Adipocyte (in vitro differentiated cells): ENCODE results near the gene ZNF200.
"Not testable (repeated sequence)": the region's sequence is repeated elsewhere in the genome, so short reads cannot be mapped to it uniquely, and the experiment has no call there.

Source experiments
- DNase-seq: peaks from one replicate; pipeline ENCODE4 v3.0.0-alpha.2; 2015; ENCODE audit warnings: low read depth
- H3K27me3 ChIP-seq: replicated peaks from 2 replicates; pipeline ENCODE4 v1.7.0; 2013; ENCODE audit warnings: mild to moderate bottlenecking, low read length, moderate library complexity; ENCODE audit not compliant: control insufficient read depth, insufficient read depth
- H3K36me3 ChIP-seq: 2 replicates; pipeline ENCODE4 v1.7.0; 2013; ENCODE audit warnings: low read length, mild to moderate bottlenecking, moderate library complexity; ENCODE audit not compliant: control insufficient read depth, insufficient read depth, severe bottlenecking
- H3K4me1 ChIP-seq: 2 replicates; pipeline ENCODE4 v1.7.0; 2013; ENCODE audit warnings: mild to moderate bottlenecking, low read length, moderate library complexity; ENCODE audit not compliant: control insufficient read depth, insufficient read depth
- H3K4me3 ChIP-seq: 2 replicates; pipeline ENCODE4 v1.7.0; 2013; ENCODE audit warnings: mild to moderate bottlenecking, low read length, moderate library complexity
- H3K9ac ChIP-seq: 2 replicates; pipeline ENCODE4 v1.7.0; 2013; ENCODE audit warnings: mild to moderate bottlenecking, low read length, moderate library complexity
- H3K9me3 ChIP-seq: 2 replicates; pipeline ENCODE4 v1.7.0; 2013; ENCODE audit warnings: mild to moderate bottlenecking, low read length, moderate library complexity; ENCODE audit not compliant: control insufficient read depth

ZNF200 gene

DNA sequence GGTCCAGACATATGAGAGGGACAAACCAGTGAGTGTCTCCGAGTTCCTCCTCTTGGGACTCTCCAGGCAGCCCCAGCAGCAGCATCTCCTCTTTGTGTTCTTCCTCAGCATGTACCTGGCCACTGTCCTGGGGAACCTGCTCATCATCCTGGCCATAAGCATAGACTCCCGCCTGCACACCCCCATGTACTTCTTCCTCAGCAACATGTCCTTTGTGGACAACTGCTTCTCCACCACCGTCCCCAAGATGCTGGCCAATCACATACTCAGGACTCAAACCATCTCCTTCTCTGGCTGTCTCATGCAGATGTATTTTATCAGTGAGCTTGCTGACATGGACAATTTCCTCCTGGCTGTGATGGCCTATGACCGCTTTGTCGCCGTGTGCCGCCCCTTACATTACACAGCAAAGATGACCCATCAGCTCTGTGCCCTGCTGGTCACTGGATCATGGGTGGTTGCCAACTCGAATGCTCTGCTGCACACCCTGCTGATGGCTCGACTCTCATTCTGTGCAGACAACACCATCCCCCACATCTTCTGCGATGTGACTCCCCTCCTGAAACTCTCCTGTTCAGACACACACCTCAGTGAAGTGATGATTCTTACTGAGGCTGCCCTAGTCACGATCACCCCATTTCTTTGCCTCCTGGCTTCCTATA, 19.2 kb downstream of the ZNF200 start:
- no peak overlapping the region for H3K9ac ChIP-seq
- DNase-seq, result no peak
- H3K4me3 ChIP-seq, result no peak overlapping the region
- H3K9me3 ChIP-seq, result peaks cover 6% of the 10 kb centered on the region
- no peaks in the 10 kb centered on the region for H3K27me3 ChIP-seq
- no peaks in the 10 kb centered on the region for H3K4me1 ChIP-seq
- H3K36me3 ChIP-seq, result no peaks in the 10 kb centered on the region

GRCh38 chr16:3214904-3215600, 19.9 kb downstream of the ZNF200 start:
- no peaks in the 10 kb centered on the region for H3K36me3 ChIP-seq
- H3K9ac ChIP-seq, result no peak overlapping the region
- no peak overlapping the region for H3K4me3 ChIP-seq
- H3K4me1 ChIP-seq, result no peaks in the 10 kb centered on the region
- H3K9me3 ChIP-seq, result peaks cover 4% of the 10 kb centered on the region
- no peaks in the 10 kb centered on the region for H3K27me3 ChIP-seq
- no peak for DNase-seq

DNA sequence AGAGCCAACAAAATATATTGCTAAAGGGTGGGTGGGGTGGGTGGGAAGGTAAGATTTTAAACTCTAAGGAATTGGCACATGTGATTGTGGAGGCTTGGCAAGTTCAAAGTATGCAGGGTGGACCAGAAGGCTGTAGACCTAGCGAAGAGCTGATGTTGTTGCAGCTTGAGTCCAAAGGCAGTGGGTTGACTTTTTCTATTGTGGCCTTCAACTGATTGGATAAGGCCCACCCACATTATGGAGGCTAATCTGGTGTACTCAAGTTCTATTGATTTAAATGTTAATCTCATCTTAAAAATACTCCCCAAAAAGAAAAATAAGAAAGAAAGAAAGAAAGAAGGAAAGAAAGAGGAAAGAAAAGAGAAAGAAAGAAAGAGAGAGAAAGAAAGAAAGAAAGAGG, 22.4 kb downstream of the ZNF200 start:
- no peaks in the 10 kb centered on the region for H3K36me3 ChIP-seq
- no peak overlapping the region for H3K4me3 ChIP-seq
- H3K27me3 ChIP-seq, result no peaks in the 10 kb centered on the region
- H3K4me1 ChIP-seq, result no peaks in the 10 kb centered on the region
- no peak for DNase-seq
- H3K9me3 ChIP-seq, result peaks cover under 1% of the 10 kb centered on the region
- H3K9ac ChIP-seq, result no peak overlapping the region

DNA sequence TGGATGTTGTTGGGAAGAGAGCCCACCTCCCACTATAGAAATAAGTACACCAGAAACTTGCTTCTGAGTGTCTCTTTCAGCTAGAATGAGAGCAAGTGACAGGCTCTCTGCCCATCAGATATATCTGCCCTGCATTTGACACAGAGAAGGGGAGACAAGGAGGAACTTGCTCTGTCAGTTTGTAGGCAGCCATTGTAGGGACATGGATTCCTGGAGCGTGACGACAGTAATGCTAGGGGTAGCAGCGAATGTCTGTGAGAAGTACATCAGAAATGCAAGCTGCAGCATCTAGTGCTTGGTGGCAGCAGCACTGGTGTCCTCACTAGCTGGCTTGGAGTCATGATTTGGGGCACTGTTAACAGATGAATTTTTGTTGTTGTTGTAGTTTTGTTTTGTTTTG, 23.0 kb downstream of the ZNF200 start:
- H3K4me1 ChIP-seq, result no peaks in the 10 kb centered on the region
- no peaks in the 10 kb centered on the region for H3K36me3 ChIP-seq
- H3K9ac ChIP-seq, result no peak overlapping the region
- H3K27me3 ChIP-seq, result no peaks in the 10 kb centered on the region
- H3K9me3 ChIP-seq, result no peaks in the 10 kb centered on the region
- no peak for DNase-seq
- H3K4me3 ChIP-seq, result no peak overlapping the region

GRCh38 chr16:3207086-3207953, 27.6 kb downstream of the ZNF200 start:
- Histone ChIP-seq H3K4me1 (no peaks in the 10 kb centered on the region), H3K27me3 (no peaks in the 10 kb centered on the region), H3K9me3 (peaks cover 10% of the 10 kb centered on the region), H3K36me3 (no peaks in the 10 kb centered on the region), H3K9ac (no peak overlapping the region), H3K4me3 (no peak overlapping the region)
- no peak for DNase-seq

DNA sequence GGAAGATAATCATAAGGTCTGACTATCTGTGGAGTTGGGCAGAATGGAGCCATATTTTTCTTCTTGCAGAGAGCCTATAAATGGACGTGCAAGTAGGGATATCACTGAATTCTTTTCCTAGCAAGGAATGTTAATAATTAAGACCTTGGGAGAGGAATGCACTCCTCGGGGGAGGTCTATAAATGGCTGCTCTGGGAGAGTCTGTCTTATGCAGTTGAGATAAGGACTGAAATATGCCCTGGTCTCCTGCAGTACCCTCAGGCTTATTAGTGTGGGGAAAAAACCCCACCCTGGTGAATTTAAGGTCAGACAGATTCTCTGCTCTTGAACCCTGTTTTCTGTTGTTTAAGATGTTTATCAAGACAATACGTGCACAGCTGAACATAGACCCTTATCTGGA, 29.0 kb downstream of the ZNF200 start:
- not testable (repeated sequence) for DNase-seq, H3K27me3 ChIP-seq, H3K4me1 ChIP-seq, H3K36me3 ChIP-seq, H3K9ac ChIP-seq, H3K4me3 ChIP-seq
- peaks cover 12% of the 10 kb centered on the region for H3K9me3 ChIP-seq

DNA sequence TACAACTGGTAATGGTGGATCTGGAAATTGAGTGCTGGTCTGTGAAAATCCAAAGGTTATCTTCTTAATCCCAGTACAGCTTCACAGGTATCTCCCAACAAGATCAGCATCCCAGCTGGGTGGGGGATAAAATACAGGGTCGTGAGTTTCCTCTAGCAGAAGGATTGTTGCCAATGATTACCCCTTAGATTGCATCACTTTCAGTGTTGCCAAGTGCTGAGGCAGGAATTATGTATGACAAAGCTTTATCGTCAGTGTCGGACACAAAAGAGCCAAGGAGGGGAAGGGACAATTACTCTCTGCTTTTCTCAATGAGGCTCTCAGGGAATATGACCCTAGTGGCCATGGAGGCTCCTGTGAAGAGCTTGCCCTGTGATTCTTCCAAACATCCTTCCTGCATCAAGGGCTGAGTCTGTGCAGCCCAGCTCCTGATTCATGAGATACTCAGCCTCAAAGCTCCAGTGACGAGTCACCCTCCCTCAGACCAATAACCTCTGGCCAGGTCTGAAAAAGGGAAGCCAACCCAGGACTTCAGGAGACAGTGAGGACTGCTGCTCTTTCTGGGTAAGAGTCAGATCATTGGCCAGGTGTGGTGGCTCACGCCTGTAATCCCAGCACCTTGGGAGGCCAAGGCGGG, 31.9 kb downstream of the ZNF200 start:
- Histone ChIP-seq H3K4me3 (no peak overlapping the region), H3K36me3 (no peaks in the 10 kb centered on the region), H3K4me1 (no peaks in the 10 kb centered on the region), H3K9ac (no peak overlapping the region), H3K27me3 (peaks cover 15% of the 10 kb centered on the region), H3K9me3 (peaks cover 17% of the 10 kb centered on the region)
- DNase-seq, result no peak

DNA sequence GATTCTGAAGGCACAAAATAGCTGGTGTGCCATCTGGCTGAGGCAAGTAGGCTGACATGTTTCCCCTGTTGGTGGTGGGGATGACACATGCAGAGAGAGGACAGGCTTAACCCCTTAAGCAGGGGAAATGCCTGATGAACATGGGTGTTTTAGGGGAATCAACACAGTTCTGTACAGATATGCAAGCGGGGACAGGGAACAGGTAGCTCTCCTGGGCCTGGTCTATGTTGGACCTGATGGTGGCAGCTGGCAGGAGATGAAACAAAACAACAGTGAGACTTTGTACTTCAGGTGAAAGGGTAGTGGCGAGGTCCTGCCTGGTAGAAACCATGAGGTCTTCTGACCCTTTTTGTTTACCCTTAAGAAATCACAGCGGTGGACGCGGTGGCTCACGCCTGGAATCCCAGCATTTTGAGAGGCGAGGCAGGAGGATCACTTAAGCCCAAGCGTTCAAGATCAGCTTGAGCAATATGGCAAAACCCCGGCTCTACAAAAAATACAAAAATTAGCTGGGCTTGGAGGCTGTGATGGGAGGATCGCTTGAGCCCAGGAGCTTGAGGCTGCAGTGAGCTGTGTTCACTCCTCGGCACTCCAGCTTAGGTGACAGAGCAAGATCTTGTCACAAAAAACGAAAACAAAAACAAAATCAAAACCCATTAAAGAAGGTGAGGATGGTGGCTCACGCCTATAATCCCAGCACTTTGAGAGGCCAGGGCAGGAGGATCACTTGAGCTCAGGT, 36.5 kb downstream of the ZNF200 start:
- H3K4me1 ChIP-seq, result peaks cover 10% of the 10 kb centered on the region
- H3K36me3 ChIP-seq, result no peaks in the 10 kb centered on the region
- peaks cover 22% of the 10 kb centered on the region for H3K27me3 ChIP-seq
- no peak for DNase-seq
- H3K9me3 ChIP-seq, result peaks cover 7% of the 10 kb centered on the region
- no peak overlapping the region for H3K9ac ChIP-seq
- no peak overlapping the region for H3K4me3 ChIP-seq

DNA sequence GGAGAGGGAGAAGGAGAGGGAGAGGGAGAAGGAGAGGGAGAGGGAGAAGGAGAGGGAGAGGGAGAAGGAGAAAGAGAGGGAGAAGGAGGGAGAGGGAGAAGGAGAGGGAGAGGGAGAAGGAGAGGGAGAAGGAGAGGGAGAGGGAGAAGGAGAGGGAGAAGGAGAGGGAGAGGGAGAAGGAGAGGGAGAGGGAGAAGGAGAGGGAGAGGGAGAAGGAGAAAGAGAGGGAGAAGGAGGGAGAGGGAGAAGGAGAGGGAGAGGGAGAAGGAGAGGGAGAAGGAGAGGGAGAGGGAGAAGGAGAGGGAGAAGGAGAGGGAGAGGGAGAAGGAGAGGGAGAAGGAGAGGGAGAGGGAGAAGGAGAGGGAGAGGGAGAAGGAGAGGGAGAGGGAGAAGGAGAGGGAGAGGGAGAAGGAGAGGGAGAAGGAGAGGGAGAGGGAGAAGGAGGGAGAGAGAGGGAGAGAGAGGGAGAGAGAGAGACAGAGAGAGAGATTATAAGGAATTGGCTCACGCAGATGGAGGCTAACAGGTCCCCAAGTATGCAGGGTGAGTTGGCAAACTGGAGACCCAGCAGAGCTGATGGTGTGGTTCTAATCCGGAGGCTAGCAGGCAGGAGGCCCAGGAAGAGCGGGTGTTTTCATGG, 37.1 kb downstream of the ZNF200 start:
- not testable (repeated sequence) for H3K36me3 ChIP-seq, H3K4me3 ChIP-seq, H3K4me1 ChIP-seq, H3K9ac ChIP-seq, H3K9me3 ChIP-seq, DNase-seq
- H3K27me3 ChIP-seq, result peaks cover 26% of the 10 kb centered on the region

DNA sequence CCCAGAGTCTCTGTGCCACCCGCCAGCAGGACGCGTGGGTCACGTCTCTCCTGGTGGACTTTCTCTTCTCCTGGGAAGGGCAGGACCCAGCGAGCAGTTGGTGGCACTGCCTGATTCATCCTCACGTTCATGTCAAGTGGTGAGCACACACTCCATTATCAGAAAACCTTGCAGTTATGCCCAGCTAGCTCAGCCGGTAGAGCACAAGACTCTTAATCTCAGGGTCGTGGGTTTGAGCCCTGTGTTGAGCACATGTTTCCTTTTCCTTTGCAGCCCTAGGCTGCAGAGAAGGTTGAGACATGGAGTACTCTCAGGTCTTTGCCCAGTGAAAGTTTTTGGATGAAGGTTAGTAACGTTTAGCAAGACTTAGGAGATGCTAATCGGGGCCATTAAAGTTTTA, 39.0 kb downstream of the ZNF200 start:
- no peak overlapping the region for H3K9ac ChIP-seq
- H3K4me1 ChIP-seq, result peaks cover 12% of the 10 kb centered on the region
- no peaks in the 10 kb centered on the region for H3K36me3 ChIP-seq
- DNase-seq, result no peak
- H3K4me3 ChIP-seq, result no peak overlapping the region
- H3K9me3 ChIP-seq, result peaks cover 6% of the 10 kb centered on the region
- H3K27me3 ChIP-seq, result peaks cover 26% of the 10 kb centered on the region
